Nephron (organoid): ENCODE data around the gene GALNT16.
A peak's percentile ranks its signal among the peaks of the same experiment; 100 is the strongest.

Experiments
- H3K27ac Mint-ChIP-seq, 3 experiments: 2 replicates each; pipeline ENCODE4 v1.8.0; 2020; ENCODE audit warnings: mixed read lengths in 3 of 3, mild to moderate bottlenecking in 2 of 3, moderate library complexity in 1 of 3
- H3K27me3 Mint-ChIP-seq: 2 replicates; pipeline ENCODE4 v1.8.0; 2021; ENCODE audit warnings: low read depth, mild to moderate bottlenecking, moderate library complexity, mixed read lengths
- H3K36me3 Mint-ChIP-seq: 2 replicates; pipeline ENCODE4 v1.8.0; 2020; ENCODE audit warnings: low read depth, mixed read lengths
- H3K4me1 Mint-ChIP-seq: 2 replicates; pipeline ENCODE4 v1.8.0; 2020; ENCODE audit warnings: mixed read lengths
- H3K4me3 Mint-ChIP-seq, 3 experiments: 2 replicates each; pipeline ENCODE4 v1.8.0; 2020; ENCODE audit warnings: mild to moderate bottlenecking in 3 of 3, mixed read lengths in 3 of 3, moderate library complexity in 2 of 3
- H3K9me3 Mint-ChIP-seq: 2 replicates; pipeline ENCODE4 v1.8.0; 2020; ENCODE audit warnings: mixed read lengths
- CTCF ChIP-seq, 3 experiments: fragments of 200-600 bp; sonication (generic); IDR thresholded peaks; one replicate each; pipeline ENCODE4 v1.5.0; 2021; ENCODE audit warnings: antibody characterized with exemption in 3 of 3; ENCODE audit not compliant: unreplicated experiment in 3 of 3

The GALNT16 gene

DNA sequence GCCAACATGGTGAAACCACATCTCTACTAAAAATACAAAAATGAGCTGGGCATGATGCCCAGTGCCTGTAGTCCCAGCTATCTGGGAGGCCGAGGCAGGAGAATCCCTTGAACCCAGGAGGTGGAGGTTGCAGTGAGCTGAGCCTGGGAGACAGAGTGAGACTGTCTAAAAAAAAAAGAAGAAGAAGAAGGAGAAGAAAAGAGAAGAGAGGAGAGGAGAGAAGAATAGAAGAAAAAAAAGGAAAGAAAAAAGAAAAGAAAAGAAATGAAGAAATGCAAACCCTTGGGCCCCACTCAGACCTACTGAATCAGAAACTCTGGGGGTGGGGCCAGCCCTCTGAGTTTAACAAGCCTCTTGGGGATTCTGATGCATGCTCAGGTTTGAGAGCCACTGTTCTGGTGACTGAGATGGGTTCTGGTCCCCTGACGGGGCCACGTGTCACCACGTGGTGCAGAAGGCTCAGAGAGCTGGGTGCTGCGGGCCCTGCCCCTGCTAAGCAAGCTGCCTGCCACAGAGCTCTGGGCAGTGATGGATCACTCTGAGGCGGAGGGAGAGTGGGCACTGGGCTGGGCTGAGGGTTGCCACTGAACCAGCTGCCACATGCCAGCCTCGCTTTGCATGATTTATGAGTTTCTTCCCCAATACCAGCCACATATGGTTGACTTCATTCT, 100.6 kb downstream of the GALNT16 start:
- Mint-ChIP-seq H3K27me3 (peaks cover 5% of the 10 kb centered on the region), H3K4me3 (no peak overlapping the region), H3K9me3 (no peaks in the 10 kb centered on the region), H3K36me3 (no peaks in the 10 kb centered on the region), H3K4me1 (no peaks in the 10 kb centered on the region), H3K27ac (no peak overlapping the region)
- no peak for TF ChIP-seq CTCF (IDR thresholded peaks at IDR 0.05; ENCODE audit: unreplicated experiment in 3 of 3)

- no peaks in the 10 kb centered on the region for H3K4me1 Mint-ChIP-seq
- H3K27ac Mint-ChIP-seq: no peak overlapping the region
- peak; percentile 29 to 48 (median 36) for TF ChIP-seq CTCF (IDR thresholded peaks at IDR 0.05; ENCODE audit: unreplicated experiment in 3 of 3)
- no peaks in the 10 kb centered on the region for H3K36me3 Mint-ChIP-seq
- peaks cover 5% of the 10 kb centered on the region for H3K27me3 Mint-ChIP-seq
- no peak overlapping the region for H3K4me3 Mint-ChIP-seq
- no peaks in the 10 kb centered on the region for H3K9me3 Mint-ChIP-seq
These were observed 103.1 kb downstream of the GALNT16 start for GRCh38 chr14:69363055-69363454.

- H3K9me3 Mint-ChIP-seq: no peaks in the 10 kb centered on the region
- no peak overlapping the region for H3K27ac Mint-ChIP-seq
- no peaks in the 10 kb centered on the region for H3K36me3 Mint-ChIP-seq
- no peak for TF ChIP-seq CTCF (IDR thresholded peaks at IDR 0.05; ENCODE audit: unreplicated experiment in 3 of 3)
- H3K4me1 Mint-ChIP-seq: no peaks in the 10 kb centered on the region
- no peak overlapping the region for H3K4me3 Mint-ChIP-seq
- peaks cover 2% of the 10 kb centered on the region for H3K27me3 Mint-ChIP-seq
These were observed 104.0 kb downstream of the GALNT16 start for GRCh38 chr14:69363964-69364363.

- H3K4me1 Mint-ChIP-seq: no peaks in the 10 kb centered on the region
- no peak overlapping the region for H3K27ac Mint-ChIP-seq
- no peaks in the 10 kb centered on the region for H3K9me3 Mint-ChIP-seq
- no peak for TF ChIP-seq CTCF (IDR thresholded peaks at IDR 0.05; ENCODE audit: unreplicated experiment in 3 of 3)
- H3K27me3 Mint-ChIP-seq: no peaks in the 10 kb centered on the region
- no peak overlapping the region for H3K4me3 Mint-ChIP-seq
- H3K36me3 Mint-ChIP-seq: no peaks in the 10 kb centered on the region
These were observed 104.4 kb downstream of the GALNT16 start for GRCh38 chr14:69364378-69364777.

GRCh38 chr14:69366069-69366468, 106.1 kb downstream of the GALNT16 start:
- no peaks in the 10 kb centered on the region for H3K27me3 Mint-ChIP-seq
- no peak overlapping the region for H3K27ac Mint-ChIP-seq
- no peaks in the 10 kb centered on the region for H3K36me3 Mint-ChIP-seq
- no peak overlapping the region for H3K4me3 Mint-ChIP-seq
- no peaks in the 10 kb centered on the region for H3K9me3 Mint-ChIP-seq
- no peaks in the 10 kb centered on the region for H3K4me1 Mint-ChIP-seq
- TF ChIP-seq CTCF (IDR thresholded peaks at IDR 0.05; ENCODE audit: unreplicated experiment in 3 of 3): no peak

GRCh38 chr14:69366761-69367160, 106.8 kb downstream of the GALNT16 start:
- no peak for TF ChIP-seq CTCF (IDR thresholded peaks at IDR 0.05; ENCODE audit: unreplicated experiment in 3 of 3)
- Mint-ChIP-seq H3K4me3 (no peak overlapping the region), H3K27ac (no peak overlapping the region), H3K9me3 (no peaks in the 10 kb centered on the region), H3K4me1 (no peaks in the 10 kb centered on the region), H3K27me3 (no peaks in the 10 kb centered on the region), H3K36me3 (peaks cover under 1% of the 10 kb centered on the region)
